ENCODE results near the gene KDM1A. TPM values are rescaled to one million over a fixed set of nuclear protein-coding genes. Genes with fewer than 3 reads are reported as not detected.

The KDM1A gene
- total RNA-seq, 4 donors from 2014 or later: 44.4 to 56.5 (median 52.2) TPM

DNA sequence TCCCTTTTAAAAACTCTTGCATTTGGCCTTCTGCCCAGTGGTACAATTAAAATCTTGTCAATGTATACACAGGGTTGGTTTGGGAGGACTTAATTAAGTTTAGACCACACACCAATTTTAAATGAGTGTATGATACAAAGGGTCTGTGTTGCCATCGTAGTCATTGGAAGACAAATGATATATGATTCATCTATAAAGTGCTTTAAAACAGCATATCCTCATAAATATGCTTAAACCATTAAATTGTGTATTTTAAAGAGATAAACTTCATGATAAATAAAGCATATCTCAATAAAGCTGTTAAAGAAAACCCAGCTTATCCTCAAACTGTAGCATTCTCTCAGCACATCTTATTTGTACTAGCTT, 79.9 kb downstream of the KDM1A start:
- no peak for DNase-seq (ENCODE audit: low spot score in 2 of 2)
- Histone ChIP-seq H3K9me3 (no peaks in the 10 kb centered on the region), H3K36me3 (peaks cover 0 to 2% (median 0%) of the 10 kb centered on the region in 3 donors), H3K27me3 (no peaks in the 10 kb centered on the region), H3K4me1 (peaks cover 0 to 57% (median 35%) of the 10 kb centered on the region in 4 donors), H3K27ac (peak overlapping the region in 2 of 4 donors; percentile 2 to 75), H3K4me3 (no peak overlapping the region)
- 92 to 93% methylated on average over 1 of the region's 1 CpG for WGBS, 2 donors
- no peak for TF ChIP-seq POLR2A (IDR thresholded peaks at IDR 0.05)
- no peak for TF ChIP-seq CTCF (IDR thresholded peaks at IDR 0.05)
- no peak for TF ChIP-seq EP300 (IDR thresholded peaks at IDR 0.05)

GRCh38 chr1:23100074-23100748, 80.9 kb downstream of the KDM1A start:
- 29 to 33% methylated on average over 3 of the region's 3 CpGs for WGBS, 2 donors
- H3K36me3 ChIP-seq: no peaks in the 10 kb centered on the region
- H3K4me3 ChIP-seq: no peak overlapping the region
- no peaks in the 10 kb centered on the region for H3K27me3 ChIP-seq
- TF ChIP-seq EP300 (IDR thresholded peaks at IDR 0.05) (peak in 1 of 2 donors; percentile 79), CTCF (IDR thresholded peaks at IDR 0.05) (peak in 1 of 5 experiments; percentile 8), POLR2A (IDR thresholded peaks at IDR 0.05) (no peak)
- peak in 1 of 2 donors; percentile 70 for DNase-seq (ENCODE audit: low spot score in 2 of 2)
- H3K4me1 ChIP-seq: peaks cover 0 to 57% (median 35%) of the 10 kb centered on the region in 4 donors
- no peaks in the 10 kb centered on the region for H3K9me3 ChIP-seq
- peak overlapping the region in 3 of 4 donors; percentile 28 to 75 (median 72) for H3K27ac ChIP-seq

DNA sequence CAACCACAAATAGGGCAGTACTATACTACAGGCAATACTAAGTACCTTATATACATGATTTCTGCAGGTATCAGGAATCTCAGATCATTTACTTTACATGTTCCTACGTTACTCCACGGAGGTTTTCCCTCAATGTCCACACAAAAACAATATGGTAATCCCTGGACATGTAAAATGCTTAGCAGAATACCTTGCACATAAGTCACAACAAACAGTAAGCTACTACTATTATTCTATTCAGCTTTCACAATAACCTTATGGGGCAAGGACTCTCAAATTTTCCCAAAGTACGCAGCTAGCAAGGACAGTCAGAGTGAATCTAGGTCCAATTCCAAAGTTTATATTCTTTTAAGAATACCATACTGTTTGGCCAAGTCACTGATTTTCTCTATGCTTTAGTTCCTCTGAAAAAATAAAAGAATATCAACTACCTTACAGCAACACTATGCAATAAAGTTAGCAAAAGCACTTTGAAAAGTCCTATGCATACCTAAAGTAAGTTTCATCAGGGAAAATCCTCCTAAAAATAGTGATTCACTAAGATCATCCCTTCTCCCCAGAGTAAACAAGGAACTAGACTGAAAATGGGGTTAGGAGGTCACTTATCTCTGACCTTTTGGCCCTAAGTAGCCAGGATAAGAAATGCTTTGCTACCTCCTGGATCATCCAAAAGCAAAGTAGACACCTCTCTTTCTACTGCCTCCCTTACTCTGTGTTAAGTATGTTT, 82.0 kb downstream of the KDM1A start:
- Histone ChIP-seq H3K4me3 (no peak overlapping the region), H3K4me1 (peaks cover 0 to 57% (median 35%) of the 10 kb centered on the region in 4 donors), H3K9me3 (no peaks in the 10 kb centered on the region), H3K27me3 (no peaks in the 10 kb centered on the region), H3K27ac (peak overlapping the region in 3 of 4 donors; percentile 28 to 75 (median 72)), H3K36me3 (peaks cover 0 to 2% (median 0%) of the 10 kb centered on the region in 3 donors)
- TF ChIP-seq CTCF (IDR thresholded peaks at IDR 0.05) (no peak), POLR2A (IDR thresholded peaks at IDR 0.05) (no peak)
- 88 to 90% methylated on average over 3 of the region's 3 CpGs for WGBS, 2 donors
- DNase-seq (ENCODE audit: low spot score in 2 of 2): no peak

DNA sequence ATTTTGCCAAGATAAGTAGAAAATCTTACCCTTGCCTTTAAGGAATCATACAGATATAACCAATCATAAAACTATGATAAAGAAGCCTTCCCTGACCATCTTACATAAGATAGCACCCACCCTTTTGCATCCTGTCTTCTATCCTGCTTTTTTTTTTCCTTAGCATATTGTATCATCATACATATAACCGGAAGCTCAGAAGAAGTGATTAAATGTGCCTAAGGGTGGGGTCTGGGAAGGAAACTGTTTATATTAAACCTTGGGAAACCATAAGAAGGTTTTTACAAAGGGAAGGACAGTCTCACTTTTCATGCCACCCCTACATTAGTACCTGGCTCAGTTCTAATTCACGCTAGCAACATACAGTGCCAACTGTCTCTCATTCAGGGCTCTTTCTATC, 82.6 kb downstream of the KDM1A start:
- DNase-seq (ENCODE audit: low spot score in 2 of 2): no peak
- 74 to 82% methylated on average over 2 of the region's 2 CpGs for WGBS, 2 donors
- no peaks in the 10 kb centered on the region for H3K27me3 ChIP-seq
- H3K4me3 ChIP-seq: no peak overlapping the region
- peaks cover 0 to 9% (median 3%) of the 10 kb centered on the region in 3 donors for H3K36me3 ChIP-seq
- H3K27ac ChIP-seq: peak overlapping the region in 2 of 4 donors; percentile 72 to 75
- H3K9me3 ChIP-seq: no peaks in the 10 kb centered on the region
- peaks cover 0 to 57% (median 35%) of the 10 kb centered on the region in 4 donors for H3K4me1 ChIP-seq
- TF ChIP-seq CTCF (IDR thresholded peaks at IDR 0.05) (no peak), EP300 (IDR thresholded peaks at IDR 0.05) (no peak), POLR2A (IDR thresholded peaks at IDR 0.05) (no peak)

DNA sequence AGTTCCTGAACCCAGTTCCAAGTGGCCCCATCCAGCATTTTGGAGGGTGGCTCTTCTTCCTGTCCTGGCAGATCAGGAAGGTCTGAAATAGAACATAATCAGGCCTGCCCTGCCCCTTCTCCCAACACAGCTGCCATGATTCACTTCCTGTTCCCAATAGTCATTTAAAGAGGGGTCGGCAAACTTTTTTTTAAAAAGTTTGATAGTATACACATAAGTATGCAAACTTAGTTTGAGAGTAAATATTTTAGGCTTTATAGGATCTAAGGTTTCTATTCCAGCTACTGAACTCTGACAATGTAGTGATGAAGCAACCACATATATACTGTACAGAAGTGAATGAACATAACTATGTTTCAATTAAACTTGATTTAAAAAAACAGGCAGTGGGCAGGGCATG, 83.0 kb downstream of the KDM1A start:
- H3K36me3 ChIP-seq: peaks cover 0 to 13% (median 4%) of the 10 kb centered on the region in 3 donors
- peaks cover 0 to 57% (median 35%) of the 10 kb centered on the region in 4 donors for H3K4me1 ChIP-seq
- DNase-seq (ENCODE audit: low spot score in 2 of 2): no peak
- H3K27ac ChIP-seq: peak overlapping the region in 2 of 4 donors; percentile 10 to 75
- no peaks in the 10 kb centered on the region for H3K27me3 ChIP-seq
- TF ChIP-seq POLR2A (IDR thresholded peaks at IDR 0.05): no peak
- TF ChIP-seq CTCF (IDR thresholded peaks at IDR 0.05): no peak
- TF ChIP-seq EP300 (IDR thresholded peaks at IDR 0.05): no peak
- 17 to 43% methylated on average over 1 of the region's 1 CpG for WGBS, 2 donors
- no peak overlapping the region for H3K4me3 ChIP-seq
- no peaks in the 10 kb centered on the region for H3K9me3 ChIP-seq

All from tibial nerve (tissue), 4 donors.